ENCODE measurements around the gene ANKS3.

- TF ChIP-seq, protein P1, sequence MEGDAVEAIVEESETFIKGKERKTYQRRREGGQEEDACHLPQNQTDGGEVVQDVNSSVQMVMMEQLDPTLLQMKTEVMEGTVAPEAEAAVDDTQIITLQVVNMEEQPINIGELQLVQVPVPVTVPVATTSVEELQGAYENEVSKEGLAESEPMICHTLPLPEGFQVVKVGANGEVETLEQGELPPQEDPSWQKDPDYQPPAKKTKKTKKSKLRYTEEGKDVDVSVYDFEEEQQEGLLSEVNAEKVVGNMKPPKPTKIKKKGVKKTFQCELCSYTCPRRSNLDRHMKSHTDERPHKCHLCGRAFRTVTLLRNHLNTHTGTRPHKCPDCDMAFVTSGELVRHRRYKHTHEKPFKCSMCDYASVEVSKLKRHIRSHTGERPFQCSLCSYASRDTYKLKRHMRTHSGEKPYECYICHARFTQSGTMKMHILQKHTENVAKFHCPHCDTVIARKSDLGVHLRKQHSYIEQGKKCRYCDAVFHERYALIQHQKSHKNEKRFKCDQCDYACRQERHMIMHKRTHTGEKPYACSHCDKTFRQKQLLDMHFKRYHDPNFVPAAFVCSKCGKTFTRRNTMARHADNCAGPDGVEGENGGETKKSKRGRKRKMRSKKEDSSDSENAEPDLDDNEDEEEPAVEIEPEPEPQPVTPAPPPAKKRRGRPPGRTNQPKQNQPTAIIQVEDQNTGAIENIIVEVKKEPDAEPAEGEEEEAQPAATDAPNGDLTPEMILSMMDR (conservative IDR thresholded peaks at IDR 0.05; ENCODE audit: low read depth, low read length), result no peak
- TF ChIP-seq EZH2 (IDR thresholded peaks at IDR 0.05; ENCODE audit: low read length, unreplicated experiment), result no peak
- no peak for TF ChIP-seq EZH2phosphoT487 (IDR thresholded peaks at IDR 0.05; ENCODE audit: borderline replicate concordance, low read length)
These were observed 69.3 kb downstream of the ANKS3 start for GRCh38 chr16:4664538-4665418.

Data from PC-3 (cell line).